Anterior cingulate cortex (tissue), 58 donors: Measurements from ENCODE around the gene PGBD2.
"Not testable (repeated sequence)": the region's sequence is repeated elsewhere in the genome, so short reads cannot be mapped to it uniquely, and the experiment has no call there.

ENCODE experiments used
- DNase-seq, 58 donors: peaks; one replicate each; lab custom pipeline; 2025; lab: John Stamatoyannopoulos, UW

The PGBD2 gene

GRCh38 chr1:248906009-248906752 lies at the start of gene PGBD2:
Gene PGBD2 (plus strand): TSS chr1:248906235. CDS start chr1:248913863, 7,628 bp downstream.
- peak; percentile 68 to 99 (median 92) for DNase-seq

- DNase-seq = no peak
Measured at GRCh38 chr1:248857201-248857600, 48.8 kb upstream of the PGBD2 start.

- no peak for DNase-seq
Measured at GRCh38 chr1:248857749-248858095, 48.3 kb upstream of the PGBD2 start.

GRCh38 chr1:248858096-248858890 lies 47.7 kb upstream of the PGBD2 start:
- peak in 29 of 58 donors; percentile 15 to 83 (median 43) for DNase-seq

GRCh38 chr1:248858891-248859889 lies 46.8 kb upstream of the PGBD2 start, which contains the start of gene ZNF692:
Gene ZNF692 (minus strand): TSS chr1:248859085. CDS start chr1:248858309, 776 bp downstream.
- DNase-seq = peak; percentile 68 to 97 (median 94)

DNA sequence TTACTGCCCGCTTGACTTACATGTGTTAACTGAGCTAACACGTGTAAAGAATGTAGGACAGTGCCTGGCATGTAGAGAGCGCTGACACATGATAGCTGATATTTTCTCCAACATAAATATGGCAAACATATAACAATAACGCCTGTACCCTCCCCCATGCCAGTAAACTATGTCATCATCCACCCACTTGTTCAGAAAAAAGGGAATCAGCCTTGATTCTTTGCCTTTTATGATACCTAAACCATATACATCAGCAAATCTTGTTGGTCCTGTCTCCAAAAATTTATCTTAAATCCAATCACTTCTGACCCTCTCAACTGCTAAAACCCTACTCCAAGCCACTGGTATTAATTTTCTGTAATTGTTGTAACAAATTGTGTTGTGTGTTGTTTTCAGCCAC lies 46.0 kb upstream of the PGBD2 start:
- no peak for DNase-seq

DNA sequence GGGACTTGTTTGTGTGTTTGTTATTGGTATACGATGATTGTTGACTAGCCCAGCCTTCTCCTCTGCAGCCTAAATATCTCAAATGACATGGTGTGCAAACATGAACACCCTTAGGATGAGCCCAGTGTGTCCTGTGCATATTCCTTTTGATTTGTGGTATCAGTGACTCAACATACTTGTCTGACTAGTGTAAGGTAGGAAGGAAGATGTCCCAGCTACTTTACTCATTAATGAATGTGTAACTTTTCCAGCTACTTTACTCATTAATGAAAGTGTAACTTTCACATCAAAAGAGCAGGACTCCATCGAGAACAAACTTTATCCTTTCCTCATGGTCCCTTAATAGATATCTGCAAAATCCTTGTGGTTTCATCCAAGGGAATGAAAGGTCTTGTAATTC lies 44.4 kb upstream of the PGBD2 start:
- no peak for DNase-seq

DNA sequence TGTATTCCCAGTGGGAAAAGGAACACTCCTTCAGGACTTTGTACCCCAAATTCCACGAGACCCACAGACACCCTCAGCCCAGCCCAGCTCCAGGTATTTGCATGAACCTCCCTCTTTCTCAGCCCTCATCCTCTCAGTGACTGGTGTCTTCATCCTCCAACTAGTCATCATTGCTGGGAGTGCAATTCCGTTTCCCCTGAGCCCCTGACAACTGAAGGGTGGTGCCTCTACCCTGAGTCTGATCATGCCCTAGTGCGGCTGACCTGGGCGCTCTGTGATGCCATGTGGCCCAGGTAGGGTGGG lies 43.4 kb upstream of the PGBD2 start:
- no peak for DNase-seq

DNA sequence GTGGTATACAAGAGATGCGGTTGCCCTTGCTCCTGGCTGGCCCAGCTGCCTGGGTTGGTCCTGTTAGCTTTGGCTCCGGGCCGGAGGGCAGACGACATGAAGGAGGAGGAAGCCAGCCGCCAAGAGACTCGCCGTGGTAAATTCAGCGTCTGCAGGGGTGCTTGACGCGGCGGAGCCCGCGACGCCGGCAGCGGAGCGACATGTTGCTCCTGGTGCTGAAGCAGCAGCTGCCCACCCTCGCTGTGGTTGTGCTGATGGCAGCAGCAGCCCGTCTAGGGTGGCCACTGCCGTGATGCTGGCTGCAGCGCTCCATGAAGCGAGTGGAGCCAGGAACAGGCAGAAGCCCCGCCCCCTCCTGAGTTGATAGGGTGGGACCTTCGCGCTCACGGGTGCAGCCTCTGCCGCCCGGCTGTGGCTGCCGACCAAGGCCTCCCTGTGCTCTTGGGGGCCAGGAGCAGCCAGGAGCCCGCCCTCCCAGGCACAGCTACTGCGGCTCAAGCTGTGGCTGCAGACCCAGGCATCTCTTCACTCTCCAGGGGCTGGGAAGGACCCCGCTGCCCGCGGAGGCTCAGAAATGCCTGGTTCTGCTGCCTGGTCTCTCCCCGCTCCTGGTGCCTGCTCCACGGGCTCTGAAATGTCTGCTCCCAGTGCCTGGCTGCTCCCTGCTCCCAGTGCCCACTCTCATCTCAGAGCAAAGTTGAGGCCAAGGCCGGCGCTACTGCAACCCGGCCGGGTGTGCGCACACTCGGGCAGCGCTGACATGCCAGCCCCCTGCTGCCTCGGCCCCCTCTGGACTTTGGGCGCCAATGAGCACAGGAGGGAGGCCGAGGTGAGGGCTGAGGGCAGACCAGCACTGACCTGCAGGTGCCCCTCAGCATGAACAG lies 42.8 kb upstream of the PGBD2 start:
- peak in 54 of 58 donors; percentile 33 to 89 (median 73) for DNase-seq

- no peak for DNase-seq
Measured at GRCh38 chr1:248871837-248872401, 34.1 kb upstream of the PGBD2 start.

DNA sequence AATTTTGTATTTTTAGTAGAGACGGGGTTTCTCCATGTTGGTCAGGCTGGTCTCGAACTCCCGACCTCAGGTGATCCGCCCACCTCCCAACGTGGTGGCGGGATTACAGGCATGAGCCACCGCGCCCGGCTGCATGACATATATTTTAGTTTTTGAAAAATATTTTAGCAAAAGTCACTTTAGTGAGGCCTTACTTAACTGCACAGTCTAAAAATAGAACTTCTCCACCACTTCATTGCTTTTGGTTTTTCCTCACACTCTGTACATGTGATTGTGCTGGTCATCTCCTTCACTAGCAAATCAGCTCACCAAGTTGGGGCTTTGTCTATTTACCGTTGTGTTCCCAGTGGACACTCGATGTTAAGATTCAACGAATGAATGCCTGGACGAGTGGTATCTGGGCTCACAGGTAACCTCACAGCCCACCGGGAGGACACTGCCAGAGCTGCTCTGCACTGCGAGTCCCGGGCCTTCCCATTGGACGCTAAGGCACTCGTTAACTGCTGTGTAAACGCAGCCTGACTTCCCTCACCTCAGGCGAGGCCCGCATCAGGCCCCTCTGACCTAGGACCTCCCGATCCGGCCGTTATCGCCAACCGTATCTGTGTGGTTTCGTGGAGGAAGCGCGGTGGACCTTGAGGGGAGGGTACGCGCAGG lies 33.2 kb upstream of the PGBD2 start:
- peak in 31 of 58 donors; percentile 20 to 81 (median 45) for DNase-seq

GRCh38 chr1:248873409-248873992 lies 32.5 kb upstream of the PGBD2 start:
- DNase-seq = peak; percentile 80 to 99 (median 94)

DNA sequence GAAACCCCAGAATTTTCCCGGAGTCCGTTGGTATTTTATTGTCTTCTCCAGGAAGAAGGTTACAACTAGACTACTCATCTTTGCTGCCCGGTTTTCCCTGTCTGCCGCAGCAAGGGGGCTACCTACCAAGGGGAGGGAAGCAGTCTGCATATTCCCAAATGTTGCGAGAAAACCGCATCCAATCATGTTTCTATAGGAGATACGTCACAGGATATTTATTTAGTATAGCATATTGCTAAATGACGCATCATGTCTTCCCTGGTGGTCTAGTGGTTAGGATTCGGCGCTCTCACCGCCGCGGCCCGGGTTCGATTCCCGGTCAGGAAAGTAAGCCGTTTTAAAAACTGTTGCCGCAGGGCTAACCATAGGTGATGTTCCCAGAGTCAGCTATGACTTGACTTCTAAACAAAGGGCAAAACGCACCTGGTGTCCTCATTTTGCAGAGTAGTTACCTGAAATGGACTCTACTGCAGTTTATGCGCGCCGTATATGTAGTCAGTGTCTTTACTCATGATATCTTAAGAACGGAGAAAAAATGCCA lies 32.0 kb upstream of the PGBD2 start:
- DNase-seq = peak in 48 of 58 donors; percentile 53 to 94 (median 78)

GRCh38 chr1:248881261-248881660 lies 24.8 kb upstream of the PGBD2 start:
- no peak for DNase-seq

GRCh38 chr1:248882427-248882826 lies 23.6 kb upstream of the PGBD2 start:
- DNase-seq = not testable (repeated sequence)

DNA sequence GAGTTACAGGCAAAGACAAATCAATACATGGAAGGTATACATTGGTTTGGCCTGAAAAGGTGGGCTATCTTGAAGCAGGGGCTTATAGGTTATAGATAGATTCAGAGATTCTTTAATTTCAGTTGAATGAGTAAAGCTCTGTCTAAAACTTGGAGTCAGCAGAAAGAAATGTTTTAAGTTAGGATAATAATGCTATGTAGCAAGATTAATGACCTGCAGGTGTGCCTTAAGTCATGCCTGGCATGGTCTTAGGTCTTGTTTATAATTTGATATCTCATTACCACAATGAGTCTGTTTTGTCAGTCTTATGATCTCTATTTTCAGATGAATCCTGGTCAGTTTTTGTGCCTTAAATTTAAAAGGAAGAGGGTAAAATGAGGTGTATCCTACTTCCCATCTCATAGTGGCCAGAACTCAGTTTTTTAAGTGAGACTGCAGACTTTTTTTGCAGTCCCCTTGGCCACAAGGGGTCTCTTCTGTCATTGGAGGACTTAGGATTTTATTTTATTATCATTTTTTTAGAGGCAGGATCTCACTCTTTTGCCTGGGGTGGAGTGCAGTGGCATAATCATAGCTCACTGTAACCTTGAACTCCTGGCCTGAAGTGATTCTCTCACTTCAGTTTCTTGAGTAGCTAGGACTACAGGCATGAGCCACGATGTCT lies 21.3 kb upstream of the PGBD2 start:
- no peak for DNase-seq

DNA sequence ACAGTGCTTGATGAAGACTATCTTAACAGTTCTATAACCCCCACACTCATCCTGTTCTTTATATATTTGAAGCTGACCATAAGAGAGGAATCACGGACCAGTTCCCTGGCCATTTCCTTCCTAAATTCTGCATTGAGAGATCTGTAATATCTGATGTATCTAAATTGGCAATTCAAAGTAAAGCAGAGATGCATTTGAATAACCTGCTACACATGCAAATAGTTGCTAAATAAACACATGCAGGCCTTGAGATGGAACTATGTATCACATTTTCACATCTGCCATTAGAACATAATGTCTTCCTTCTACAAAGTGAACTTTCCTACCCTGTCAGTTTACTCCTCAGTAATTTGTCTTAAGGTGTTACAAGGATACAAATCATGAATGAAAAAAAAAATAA lies 20.4 kb upstream of the PGBD2 start:
- no peak for DNase-seq
